IPS DF 4.7 (cell line): ENCODE data around the gene MTM1.

Source experiments
- DNase-seq: peaks from one replicate; pipeline ENCODE4 v3.0.0-alpha.2; 2013; ENCODE audit warnings: low spot score; ENCODE audit errors: extremely low read depth

Gene MTM1

DNA sequence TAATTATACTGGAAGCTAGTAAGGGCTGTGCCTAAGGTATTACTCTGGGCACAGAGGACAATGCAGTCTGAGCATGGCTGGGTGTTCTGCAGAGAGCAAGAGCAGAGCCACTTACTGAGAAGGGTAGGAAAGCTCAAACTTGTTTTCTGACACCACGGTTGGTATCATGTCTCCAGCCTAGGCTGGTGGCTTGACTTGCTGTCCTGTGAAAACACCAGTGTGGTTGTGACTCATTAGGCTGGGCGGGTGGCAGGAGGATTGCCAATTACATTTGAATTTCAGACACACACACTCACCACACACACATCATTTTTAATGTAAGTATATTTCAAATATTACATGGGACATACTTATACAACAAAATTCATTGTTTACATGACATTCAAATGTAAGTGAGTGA, 19.7 kb upstream of the MTM1 start:
- DNase-seq = no peak

DNA sequence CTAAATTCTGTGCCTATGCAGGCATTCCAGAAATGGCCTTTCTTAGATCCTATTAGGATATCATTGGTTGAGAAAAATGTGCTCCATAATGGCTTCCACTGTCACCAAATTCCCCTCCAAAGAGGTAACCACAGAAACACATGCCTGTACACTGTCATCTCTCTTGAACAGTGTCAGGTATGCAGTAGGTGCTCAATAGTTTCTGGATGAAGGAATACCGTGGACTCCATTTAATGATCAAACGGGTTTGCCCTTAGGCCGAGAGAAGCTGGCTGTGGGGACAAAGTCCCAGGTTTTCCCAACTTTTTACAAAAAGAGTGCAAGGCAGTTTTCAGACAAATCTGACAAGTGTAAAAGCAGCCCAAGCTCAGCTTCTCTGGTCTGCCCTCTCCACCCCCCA, 16.5 kb upstream of the MTM1 start:
- DNase-seq = no peak

DNA sequence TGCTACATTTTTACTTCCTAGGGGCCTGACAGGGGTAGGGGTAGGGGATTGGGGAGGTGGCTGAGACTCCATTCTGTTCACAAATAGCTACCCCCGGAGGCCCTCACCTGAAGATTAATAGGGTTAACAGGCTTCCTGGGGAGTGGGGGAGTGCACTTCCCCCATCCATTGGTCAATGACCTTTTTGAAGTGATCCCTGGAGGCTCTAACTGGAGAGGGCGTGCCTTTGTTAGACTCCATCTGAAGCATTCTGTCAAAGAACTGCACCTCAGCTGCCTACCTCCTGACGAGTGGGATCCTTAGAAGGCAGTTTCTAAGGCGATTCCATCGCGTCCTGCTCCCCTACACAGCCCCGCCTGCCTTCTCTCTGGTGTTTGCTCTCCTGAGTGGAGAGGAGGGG, 10.0 kb upstream of the MTM1 start:
- no peak for DNase-seq

DNA sequence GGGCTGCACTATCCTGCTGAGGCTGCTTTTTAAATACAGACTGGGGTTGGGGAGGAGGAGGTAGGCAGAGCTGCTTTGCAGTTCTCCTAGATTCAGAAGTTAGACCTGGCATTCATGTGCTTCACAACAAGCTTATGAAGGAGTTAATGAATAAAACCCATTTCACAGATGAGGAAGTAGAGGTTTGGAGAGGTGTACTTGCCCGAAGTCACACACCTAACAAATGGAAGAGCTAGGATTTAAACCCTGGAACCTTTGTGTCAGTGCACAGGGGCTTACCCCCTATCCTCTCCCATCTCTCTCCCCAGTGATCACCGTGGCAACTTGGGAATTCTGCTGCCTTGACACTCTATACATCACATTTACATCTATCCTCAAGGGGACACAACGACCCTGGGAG, 3.6 kb upstream of the MTM1 start:
- no peak for DNase-seq

DNA sequence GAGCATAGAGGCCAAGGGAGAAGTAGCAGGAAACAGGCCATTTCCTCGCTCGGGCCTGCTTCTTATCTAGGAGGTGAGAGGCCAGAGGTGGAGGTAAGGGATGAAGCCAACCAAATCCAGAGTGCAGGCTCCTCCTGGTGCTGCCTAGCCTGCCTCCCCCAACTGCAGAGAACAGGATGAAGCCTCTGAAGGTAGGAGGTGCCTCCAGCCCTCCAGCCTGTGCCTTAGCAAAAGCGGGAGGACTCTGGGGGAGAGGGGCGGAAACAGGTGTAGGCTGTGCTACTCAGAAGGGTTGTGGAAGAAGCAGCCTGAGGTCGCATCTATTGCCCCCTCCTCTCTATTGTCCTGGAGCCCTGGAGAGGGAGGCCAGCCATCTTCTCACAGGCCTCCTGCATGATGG, 2.9 kb upstream of the MTM1 start:
- DNase-seq = no peak

DNA sequence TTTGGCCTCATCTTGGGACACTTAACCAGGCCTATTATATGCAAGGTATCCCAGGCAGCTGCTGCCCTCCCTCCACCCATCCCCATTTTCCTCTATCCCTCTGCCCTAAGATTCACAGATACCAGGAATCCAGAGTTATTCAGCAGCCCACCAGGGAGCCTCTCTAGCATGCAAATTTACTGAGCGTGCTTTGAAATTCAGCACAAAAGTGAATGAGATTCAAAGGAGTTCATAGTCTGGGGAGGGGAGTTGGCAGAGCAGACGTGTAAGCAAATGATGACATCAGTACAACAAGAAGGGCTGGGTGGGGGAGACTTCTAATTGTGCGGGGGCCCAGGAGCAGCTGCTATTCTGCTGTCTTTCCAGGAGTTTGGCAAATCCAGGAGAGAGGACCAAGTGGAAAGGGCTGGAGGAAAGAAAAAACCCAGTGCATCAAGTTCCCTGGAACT, 1.7 kb upstream of the MTM1 start:
- DNase-seq = peak; percentile 68

DNA sequence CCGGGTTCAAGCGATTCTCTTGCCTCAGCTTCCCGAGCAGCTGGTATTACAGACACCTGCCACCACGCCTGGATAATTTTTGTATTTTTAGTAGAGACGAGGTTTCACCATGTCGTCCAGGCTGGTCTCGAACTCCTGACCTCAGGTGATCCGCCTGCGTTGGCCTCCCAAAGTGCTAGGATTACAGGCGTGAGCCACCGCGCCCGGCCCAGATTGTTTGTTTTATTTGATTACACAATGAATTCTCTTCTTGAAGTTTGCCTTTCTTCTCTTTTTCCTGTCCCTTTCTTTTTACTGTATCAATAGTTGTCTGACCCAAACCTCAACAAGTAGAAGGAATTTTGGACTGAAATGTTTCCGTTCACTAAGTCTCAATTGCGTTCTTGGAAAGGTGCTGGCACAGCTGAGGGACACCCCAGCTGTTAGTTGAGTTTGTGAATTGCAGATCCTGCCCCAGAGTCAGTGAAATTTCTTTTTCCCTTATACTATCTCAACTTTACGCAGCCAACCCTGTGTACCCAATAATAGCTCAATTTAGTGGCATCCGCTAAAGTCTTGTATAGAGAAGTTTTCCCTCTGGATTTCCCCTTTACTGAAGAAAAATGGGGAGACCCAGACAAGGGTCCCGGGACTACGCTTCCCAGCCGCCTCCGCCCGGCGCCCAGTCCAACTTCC, 639 bp upstream of the MTM1 start:
- DNase-seq = no peak

DNA sequence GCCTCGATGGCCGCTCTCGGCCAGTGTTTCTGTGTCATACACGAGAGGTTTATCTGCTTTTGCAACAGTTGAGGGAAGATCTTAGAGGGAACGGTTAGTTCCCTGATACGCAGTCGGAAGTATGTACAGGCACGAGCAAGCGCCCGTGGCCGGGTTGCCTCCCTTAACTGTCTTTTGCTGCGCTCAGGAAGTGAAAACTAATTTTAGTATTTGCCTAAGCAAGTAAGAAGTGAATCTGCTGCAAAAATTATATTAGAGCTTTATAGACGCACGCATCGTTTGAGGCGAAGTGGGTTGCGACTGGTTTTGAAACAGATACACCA, 695 bp downstream of the MTM1 start:
- no peak for DNase-seq

DNA sequence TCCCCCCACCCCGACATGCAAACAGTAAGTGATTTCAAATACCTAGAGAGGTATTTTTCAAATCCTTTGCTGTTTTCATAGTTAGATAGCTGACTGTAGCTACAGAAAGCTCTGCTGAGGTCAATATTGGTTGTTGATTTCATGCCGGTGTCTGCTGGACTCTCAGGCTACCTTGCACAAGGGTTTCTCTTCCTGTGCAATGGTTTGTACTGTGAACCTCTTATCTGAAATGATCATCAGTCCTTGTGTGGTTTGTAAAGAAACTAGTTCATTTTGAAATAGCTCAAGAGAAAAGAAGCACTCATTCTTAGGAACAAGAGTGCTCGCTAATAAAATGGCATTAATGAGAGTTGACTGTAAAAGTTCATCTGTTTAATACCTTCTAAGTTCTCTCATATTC, 2.1 kb downstream of the MTM1 start:
- DNase-seq = no peak

DNA sequence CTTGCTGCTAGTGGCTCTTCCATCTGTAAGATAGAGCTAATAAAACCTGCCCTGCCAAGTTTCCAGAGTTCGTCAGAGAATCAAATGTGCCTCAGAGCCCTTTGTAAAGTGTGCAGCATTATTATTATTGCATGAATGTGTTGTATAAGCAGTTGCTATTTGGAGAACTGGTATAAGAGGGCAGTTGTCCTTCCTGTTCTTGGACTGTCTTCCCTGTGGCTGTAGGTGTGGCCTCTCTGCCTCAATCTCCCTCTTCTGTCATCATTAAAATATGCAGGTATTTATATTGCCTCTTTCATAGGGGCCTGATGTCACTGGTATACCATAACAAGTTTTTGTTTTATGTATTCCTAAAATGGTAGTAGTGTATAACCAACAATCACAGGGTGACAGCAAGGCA, 3.8 kb downstream of the MTM1 start:
- no peak for DNase-seq

DNA sequence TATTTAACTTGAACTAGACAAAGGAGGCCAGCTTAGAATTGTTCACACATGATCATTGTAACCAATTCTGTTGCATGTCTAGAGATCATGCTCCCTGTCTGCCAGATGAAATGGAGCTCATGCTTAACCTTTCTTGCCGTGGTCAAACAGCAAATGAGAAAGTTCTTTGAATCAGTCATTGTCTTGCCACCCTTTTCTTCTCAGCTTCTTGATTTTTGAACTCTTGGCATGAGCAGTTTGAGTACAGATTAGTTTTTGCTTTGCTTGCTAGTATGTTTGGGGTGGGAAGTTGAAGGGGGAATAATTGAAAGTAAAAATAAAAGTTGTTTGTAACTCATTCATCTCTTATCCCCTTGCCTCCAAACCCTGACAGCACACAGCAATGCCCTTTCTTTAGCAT, 4.7 kb downstream of the MTM1 start:
- DNase-seq = no peak

DNA sequence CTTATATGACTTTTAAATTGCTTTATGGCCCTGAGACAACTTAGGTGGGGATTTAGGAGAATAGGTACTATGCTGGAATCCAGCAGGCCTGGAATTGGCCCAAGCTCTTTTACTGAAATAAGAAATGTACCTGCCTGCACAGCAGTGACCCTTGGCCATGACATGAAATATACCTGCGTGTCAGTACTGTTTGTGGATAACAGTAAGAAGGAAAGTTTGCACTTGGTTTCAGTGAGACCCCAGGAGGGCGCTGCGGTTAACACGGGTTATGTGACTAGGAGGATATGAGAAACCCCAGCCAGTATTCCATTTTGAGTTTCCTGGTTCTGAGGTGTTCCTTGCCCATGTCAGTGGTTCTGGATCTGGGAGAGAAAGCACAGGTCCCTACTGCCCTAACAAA, 5.3 kb downstream of the MTM1 start:
- DNase-seq = no peak

DNA sequence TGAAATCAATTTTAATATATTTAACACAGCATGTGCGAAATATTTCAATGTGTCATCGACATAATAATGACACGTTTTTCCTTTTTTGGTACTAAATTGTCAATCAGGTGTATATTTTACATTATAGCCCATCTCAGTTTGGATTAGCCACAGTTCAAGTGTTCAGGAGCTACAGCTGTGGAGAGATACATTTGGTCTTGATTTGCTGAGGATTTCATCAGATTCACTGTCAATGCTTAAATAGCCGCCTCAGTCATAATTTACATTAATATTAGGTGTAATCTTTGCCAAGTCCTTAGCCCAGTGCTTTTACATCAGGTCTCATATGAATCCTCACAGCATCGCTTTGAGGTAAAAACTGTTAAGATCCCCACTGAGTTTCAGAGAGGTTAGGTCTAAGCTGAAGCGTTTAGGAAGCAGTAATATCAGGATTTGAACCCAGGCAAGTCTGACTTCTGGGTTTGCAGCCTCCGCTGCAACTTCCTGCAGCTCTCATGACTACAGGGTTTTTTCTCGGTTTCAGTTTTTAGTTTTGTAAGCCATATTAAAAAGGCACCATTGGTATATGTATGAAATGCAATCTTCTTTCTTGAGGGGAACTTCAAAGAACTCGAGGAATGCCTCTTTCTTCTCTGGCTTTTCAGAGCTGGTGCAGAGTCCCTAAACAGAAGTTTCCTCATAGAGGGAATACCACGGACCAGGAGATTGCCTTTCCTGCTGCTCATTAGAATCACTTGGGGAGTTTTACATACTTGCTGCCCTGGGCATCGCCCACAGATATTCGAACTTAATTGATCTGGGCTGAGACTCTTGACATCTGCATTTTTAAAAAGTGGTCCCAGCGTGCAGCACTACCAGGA, 6.4 kb downstream of the MTM1 start:
- no peak for DNase-seq

DNA sequence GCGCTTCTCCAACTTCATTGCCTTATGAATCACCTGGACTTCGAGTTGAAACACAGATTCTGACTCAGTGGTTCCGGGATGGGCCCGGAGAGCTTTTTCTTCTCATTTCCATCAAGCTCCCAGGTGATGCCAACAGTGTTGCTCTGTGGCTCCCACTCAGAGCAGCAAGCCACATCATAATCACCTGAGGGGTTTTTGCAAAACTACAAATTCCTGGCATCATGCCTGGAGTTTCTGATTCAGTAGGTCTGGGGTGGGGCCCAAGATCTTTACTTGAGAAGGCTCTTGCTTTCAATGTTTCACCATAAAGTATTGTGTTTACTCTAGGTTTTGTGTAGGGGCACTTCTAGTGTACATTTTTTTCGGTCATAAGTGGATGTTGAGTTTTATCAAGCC, 7.0 kb downstream of the MTM1 start:
- no peak for DNase-seq

DNA sequence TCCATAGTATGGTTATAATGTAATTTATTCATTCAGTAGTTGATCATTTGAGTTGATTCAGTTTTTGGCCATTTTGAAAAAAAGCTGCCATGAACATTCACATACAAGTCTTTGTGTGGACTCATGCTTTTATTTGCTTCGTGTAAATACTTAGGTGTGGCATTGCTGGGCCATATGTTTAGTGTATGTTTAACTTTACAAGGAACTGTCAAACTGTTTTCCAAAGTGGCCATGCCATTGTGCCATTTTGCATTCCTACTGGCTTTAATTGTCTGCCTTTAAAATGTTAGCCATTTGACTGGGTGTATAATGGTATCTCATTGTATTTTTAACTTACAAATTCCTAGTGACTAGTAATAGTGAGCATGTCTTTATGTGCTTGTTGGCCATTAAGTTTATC, 8.8 kb downstream of the MTM1 start:
- no peak for DNase-seq

DNA sequence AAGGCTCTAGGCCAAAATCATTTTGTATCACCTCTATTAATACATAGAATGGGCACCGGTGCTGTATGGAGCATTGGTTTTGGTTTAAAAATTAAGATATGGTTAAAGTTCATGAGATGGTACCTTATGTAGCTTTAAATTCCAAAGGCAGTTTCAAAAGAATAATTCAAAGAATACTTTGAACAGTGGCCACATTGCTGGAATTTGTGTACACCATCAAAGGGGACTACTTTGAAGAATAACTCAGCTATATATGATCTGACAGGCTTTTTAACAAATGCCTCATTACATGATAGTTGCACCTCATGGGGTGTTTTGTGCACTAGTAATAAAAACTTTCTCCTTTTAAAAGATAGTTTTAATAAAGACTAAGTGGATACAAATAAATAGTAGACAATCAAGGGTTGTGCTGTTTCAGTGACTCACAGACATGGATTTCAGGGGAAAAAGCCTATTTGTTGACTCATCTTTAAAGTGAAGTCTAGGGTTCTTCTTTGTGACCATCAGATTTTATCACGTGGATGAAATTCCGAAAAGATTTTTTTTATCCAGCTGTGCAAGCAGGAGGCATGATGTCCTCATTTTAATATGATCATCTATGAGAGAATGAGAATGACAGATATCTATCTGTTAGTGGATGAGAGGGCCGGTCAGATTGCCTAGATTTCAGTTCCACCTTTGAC, 12.8 kb downstream of the MTM1 start:
- DNase-seq = no peak

DNA sequence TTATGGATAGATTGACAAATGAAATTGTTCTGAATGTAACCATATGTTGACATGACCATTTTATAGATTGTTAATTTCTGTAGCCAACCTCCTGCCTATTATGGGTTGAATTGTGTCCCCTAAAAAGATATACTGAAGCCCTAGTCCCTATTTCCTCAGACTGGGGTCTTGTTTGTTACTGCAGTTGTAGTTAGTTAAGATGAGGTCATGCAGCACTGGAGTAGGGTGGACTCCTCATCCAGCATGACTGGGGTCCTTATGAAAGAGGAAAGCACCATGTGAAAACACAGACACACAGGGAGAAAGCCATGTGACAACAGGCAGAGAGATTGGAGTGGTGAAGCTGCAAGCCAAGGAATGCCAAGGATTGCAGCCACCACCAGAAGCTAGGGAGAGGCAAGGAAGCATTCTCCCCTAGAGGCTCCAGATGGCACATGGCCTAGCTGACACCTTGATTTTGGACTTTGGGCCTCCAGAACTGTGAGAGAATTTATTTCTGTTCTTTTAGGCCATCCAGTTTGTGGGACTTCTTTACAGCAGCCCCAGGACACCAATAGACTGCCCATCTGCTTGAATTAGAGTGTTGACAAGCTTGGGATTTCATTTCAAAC, 14.0 kb downstream of the MTM1 start:
- DNase-seq = no peak

DNA sequence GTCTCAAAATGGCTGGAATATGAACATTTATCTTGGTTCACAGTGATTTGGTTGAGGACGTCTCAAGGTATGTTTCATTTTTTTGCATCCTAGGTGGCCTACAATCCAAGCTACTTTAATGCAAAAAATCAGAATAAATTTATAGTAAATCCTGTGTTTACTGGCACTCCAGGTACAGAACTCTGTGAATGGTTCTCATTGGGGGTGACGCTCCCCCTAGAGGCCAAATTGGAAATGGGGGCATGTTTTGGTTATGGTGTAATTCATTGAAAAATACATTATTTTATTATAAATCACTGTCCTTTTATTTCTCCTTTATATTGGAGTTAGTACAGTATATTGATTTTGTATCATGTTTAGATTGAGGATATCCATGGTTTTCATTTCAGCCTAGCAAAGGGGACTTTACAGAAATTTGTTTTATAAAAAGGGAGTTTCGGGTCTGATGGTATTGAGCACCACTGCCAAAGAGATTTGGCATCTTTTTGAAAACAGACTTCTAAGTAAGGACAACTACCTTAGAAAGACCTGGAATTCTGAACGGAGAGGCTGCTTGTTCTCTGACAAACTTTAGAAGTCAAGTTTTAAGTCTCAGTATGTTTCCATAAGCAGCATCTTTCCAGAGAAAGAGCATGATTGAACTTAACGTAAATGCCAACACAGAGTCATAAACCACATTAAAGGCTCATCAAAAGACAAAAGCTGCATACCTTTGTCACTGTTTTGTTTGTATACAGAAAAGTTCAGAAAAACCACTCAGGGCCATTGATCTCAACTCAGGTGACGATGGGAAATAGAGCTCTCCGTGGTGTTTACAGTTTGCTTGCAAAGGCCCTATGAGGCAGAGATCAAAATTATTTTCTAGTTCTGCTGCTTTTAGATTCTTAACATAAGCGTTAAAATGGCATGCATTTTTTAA, 19.4 kb downstream of the MTM1 start:
- DNase-seq = no peak

DNA sequence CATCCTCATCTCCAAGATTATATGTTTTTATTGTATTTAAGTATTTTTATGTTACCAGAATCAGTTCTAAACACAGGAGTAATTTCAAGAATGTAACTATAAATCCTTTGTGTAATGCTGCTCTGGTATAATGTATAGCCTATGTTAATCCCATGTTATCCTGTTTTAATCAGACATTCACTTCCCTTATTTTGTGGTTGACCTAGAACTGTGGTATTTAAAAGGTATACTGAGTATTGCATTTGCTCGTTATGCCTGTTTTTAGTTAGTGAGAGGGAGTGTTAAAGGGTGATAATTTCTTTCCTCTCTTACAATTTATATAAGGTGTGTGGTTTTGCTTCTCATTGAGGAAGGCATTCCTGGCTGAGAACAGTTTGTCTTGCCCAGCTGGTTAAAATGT, 26.2 kb downstream of the MTM1 start:
- no peak for DNase-seq

DNA sequence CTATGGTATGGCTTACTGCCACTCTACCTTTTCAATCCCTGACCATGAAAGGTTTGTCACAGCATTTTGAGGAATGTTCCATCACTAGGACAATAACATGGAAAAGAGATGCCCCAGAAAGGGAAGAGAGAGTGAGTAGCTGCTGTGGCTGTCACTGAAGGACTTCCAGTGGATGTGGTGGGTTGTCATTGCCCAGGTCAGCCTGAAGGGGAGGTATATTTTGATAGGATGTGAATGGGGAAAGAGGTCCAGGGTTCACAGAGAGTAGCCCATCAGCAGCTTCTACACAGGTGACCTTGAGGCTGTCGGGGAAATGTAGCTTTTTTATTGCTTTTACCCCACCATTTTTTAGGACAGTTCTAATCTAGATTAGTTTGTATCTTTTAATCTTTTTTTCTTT, 30.8 kb downstream of the MTM1 start:
- DNase-seq = no peak

DNA sequence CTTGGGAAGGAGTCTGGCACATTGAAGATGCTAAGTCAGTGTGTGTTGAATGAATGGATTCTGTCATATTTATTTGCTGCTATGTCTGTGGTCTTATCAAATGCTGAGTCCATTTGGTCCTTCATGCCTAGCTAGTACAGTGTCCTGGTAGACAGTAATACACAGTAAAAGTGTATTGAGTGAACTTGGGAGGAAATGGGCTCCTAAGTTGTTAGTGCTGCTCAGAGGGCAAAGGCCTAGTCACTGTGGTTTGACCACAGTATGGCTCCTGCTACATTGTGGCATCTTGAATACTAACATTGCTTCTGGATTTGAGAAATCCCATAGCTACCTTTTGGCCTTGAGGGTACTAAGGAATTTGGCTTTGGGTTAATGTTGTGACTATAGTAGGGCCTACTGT, 33.9 kb downstream of the MTM1 start:
- no peak for DNase-seq
